ENCODE results near the gene KLB.

DNA sequence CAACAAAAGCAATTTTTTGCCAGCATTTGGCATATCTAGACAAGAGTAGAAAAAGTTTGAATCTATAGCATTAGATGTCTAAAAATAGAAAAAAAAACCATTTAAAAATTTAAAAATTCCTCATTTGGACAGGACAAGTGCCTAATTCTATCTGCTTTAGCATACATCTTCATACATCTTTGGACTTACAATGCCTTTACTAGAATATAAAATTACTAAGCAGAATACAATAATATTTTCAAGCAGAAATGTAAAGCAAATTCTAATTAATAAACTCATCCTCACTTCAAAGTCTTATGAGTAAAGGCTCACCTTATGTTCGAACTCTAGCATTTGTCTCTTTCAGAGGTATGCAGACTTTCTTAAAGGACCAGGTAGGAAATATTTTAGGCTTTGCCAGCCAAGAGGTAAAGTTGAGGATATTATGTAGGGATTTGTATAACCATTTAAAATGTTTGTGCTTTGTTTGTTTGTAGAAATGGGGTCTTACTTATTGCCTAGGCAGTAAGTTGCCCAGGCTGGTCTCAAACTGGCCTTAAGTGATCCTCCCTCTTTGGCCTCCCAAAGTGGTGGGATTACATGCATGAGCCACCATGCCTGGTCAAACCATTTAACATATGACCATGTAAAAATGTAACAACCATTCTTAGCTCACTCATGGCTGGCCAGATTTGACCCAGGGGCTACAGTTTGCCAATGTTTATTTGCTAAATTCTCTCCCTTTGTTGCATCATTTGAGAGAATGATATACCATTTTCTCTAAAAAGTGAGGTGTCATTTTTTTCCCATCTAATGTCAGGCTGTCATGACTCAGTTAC, 91.4 kb downstream of the KLB start:
- TF ChIP-seq YY1 (IDR thresholded peaks at IDR 0.05; ENCODE audit: insufficient read depth, insufficient read length): no peak
- TF ChIP-seq ZNF274 (IDR thresholded peaks at IDR 0.05; ENCODE audit: low read depth, low read length): no peak
- no peak for TF ChIP-seq SUZ12 (IDR thresholded peaks at IDR 0.05; ENCODE audit: extremely low read depth, insufficient read depth, insufficient read length)
